A549 (cell line): ENCODE data around the gene TTC33. TPM values are rescaled to one million over a fixed set of nuclear protein-coding genes. Genes with fewer than 3 reads are reported as not detected.

Experiments used
- ATAC-seq, 2 experiments: fragments of 200-7000 bp in 1 of 2; fragments of >200 bp in 1 of 2; cut with Nextera tagmentation in 1 of 2; cut with Tn5 transposase in 1 of 2; 3 replicates each; pipeline versions ENCODE4 v1.8.0 to v1.9.1; 2018 to 2020; ENCODE audit warnings: mild to moderate bottlenecking in 1 of 2, moderate library complexity in 1 of 2
- CTCF ChIA-PET: fragments of 300-600 bp; sonication (Branson Sonifier 250); formaldehyde crosslinking; extraction: SDS; loops from one replicate; lab custom pipeline; 2021; ENCODE audit warnings: antibody characterized with exemption, inconsistent platforms; lab: Yijun Ruan, JAX
- POLR2A ChIA-PET: fragments of 350-600 bp; formaldehyde crosslinking; extraction: SDS; loops from one replicate; lab custom pipeline; 2021; ENCODE audit warnings: antibody characterized with exemption, inconsistent platforms; lab: Yijun Ruan, JAX
- DNase-seq, 2 experiments: peaks; one replicate each; pipeline versions ENCODE4 v3.0.0 to v3.0.0-alpha.2; 2011 to 2016; ENCODE audit warnings: low read depth in 1 of 2, low spot score in 1 of 2
- FAIRE-seq: peaks from 2 replicates; lab custom pipeline; 2011; peaks lifted over from hg19 to GRCh38; lab: Jason Lieb, UNC
- H3K27ac ChIP-seq, 2 experiments: fragments of >200 bp; sonication (Bioruptor Twin); formaldehyde crosslinking; 3 replicates each; pipeline ENCODE4 v1.5.1; 2016 to 2017
- H3K4me1 ChIP-seq: fragments of >200 bp; sonication (Bioruptor Twin); formaldehyde crosslinking; 3 replicates; pipeline ENCODE4 v1.6.1; 2016
- H3K4me2 ChIP-seq: fragments of >200 bp; sonication (Bioruptor Twin); formaldehyde crosslinking; 3 replicates; pipeline ENCODE4 v1.6.1; 2016
- H3K4me3 ChIP-seq: fragments of >200 bp; sonication (Bioruptor Twin); formaldehyde crosslinking; 3 replicates; pipeline ENCODE4 v1.5.1; 2016
- H3K9me3 ChIP-seq: fragments of >200 bp; sonication (Bioruptor Twin); formaldehyde crosslinking; 3 replicates; pipeline ENCODE4 v1.6.1; 2016
- BCL3 ChIP-seq: fragments of >200 bp; sonication (Bioruptor Twin); formaldehyde crosslinking; IDR thresholded peaks from 3 replicates; pipeline ENCODE4 v1.6.1; 2016
- CTCF ChIP-seq: fragments of >200 bp; sonication (Bioruptor Twin); formaldehyde crosslinking; IDR thresholded peaks from 3 replicates; pipeline ENCODE4 v1.5.1; 2016
- FOSL2 ChIP-seq, 2 experiments: fragments of 450-650 bp in 1 of 2; fragments of >200 bp in 1 of 2; sonication (Bioruptor Twin) in 1 of 2; formaldehyde crosslinking; IDR thresholded peaks; 2 replicates each; pipeline versions ENCODE4 v1.5.0 to v1.6.1; 2016 to 2020; ENCODE audit warnings: mild to moderate bottlenecking in 1 of 2, moderate library complexity in 1 of 2
- JUN ChIP-seq, 2 experiments: fragments of >200 bp; sonication (Bioruptor Twin); formaldehyde crosslinking; IDR thresholded peaks; 2 replicates in 1 of 2; 3 replicates in 1 of 2; pipeline ENCODE4 v1.6.1; 2016 to 2017
- KDM1A ChIP-seq: fragments of 200-600 bp; sonication (generic); IDR thresholded peaks from 2 replicates; pipeline ENCODE4 v1.6.1; 2016; ENCODE audit warnings: low read depth, mild to moderate bottlenecking
- MAX ChIP-seq: IDR thresholded peaks from 2 replicates; pipeline ENCODE4 v1.6.1; 2012
- MYC ChIP-seq: IDR thresholded peaks from 2 replicates; pipeline ENCODE4 v1.6.1; 2012; ENCODE audit warnings: mild to moderate bottlenecking, inconsistent platforms, low read length, improper control_type of control experiment, borderline replicate concordance
- NR3C1 ChIP-seq: fragments of >200 bp; sonication (Bioruptor Twin); formaldehyde crosslinking; IDR thresholded peaks from 3 replicates; pipeline ENCODE4 v1.6.1; 2017
- PHF8 ChIP-seq: fragments of 200-600 bp; sonication (generic); IDR thresholded peaks from 2 replicates; pipeline ENCODE4 v1.6.1; 2016; ENCODE audit warnings: low read depth, mild to moderate bottlenecking, antibody characterized with exemption, moderate library complexity, borderline replicate concordance
- POLR2A ChIP-seq: IDR thresholded peaks from 2 replicates; pipeline ENCODE4 v1.6.1; 2012; ENCODE audit warnings: mild to moderate bottlenecking, low read length
- RAD21 ChIP-seq, 2 experiments: fragments of >200 bp in 1 of 2; sonication (Bioruptor Twin) in 1 of 2; formaldehyde crosslinking in 1 of 2; IDR thresholded peaks in 1 of 2; conservative IDR thresholded peaks in 1 of 2; 2 replicates in 1 of 2; 3 replicates in 1 of 2; pipeline ENCODE4 v1.6.1; 2012 to 2018; ENCODE audit warnings: inconsistent platforms in 1 of 2
- RCOR1 ChIP-seq: fragments of 150-350 bp; IDR thresholded peaks from 2 replicates; pipeline ENCODE4 v1.6.1; 2014; ENCODE audit warnings: antibody characterized with exemption, low read length, low read depth
- REST ChIP-seq: fragments of 200-600 bp; sonication (generic); IDR thresholded peaks from 2 replicates; pipeline ENCODE4 v1.6.1; 2016; ENCODE audit warnings: antibody characterized with exemption, mild to moderate bottlenecking, moderate library complexity
- RFX5 ChIP-seq: fragments of 450-650 bp; IDR thresholded peaks from 2 replicates; pipeline ENCODE4 v1.7.1; 2014; ENCODE audit warnings: antibody characterized with exemption, mild to moderate bottlenecking, moderate library complexity
- RNF2 ChIP-seq: fragments of 200-600 bp; sonication (generic); IDR thresholded peaks from 2 replicates; pipeline ENCODE4 v1.6.1; 2016; ENCODE audit warnings: low read depth, mild to moderate bottlenecking, antibody characterized with exemption, moderate library complexity, borderline replicate concordance
- SMC3 ChIP-seq: fragments of >200 bp; sonication (Bioruptor Twin); formaldehyde crosslinking; IDR thresholded peaks from 3 replicates; pipeline ENCODE4 v1.6.1; 2018; ENCODE audit warnings: inconsistent platforms
- TFCP2L1 ChIP-seq: fragments of 250-450 bp; sonication (Bioruptor Pico); IDR thresholded peaks from 2 replicates; pipeline ENCODE4 v1.5.0; 2021; ENCODE audit warnings: mild to moderate bottlenecking
- WGBS: methylation state at CpG from one replicate; pipeline ENCODE4 v1.1.6; 2017; ENCODE audit errors: missing lambda C conversion rate; 5-methylcytosine and 5-hydroxymethylcytosine counted together
- polyA plus RNA-seq, 4 experiments: library from polyadenylated mRNA; depleted of rRNA in 3 of 4; stranded (reverse); fragments of >200 nt; fragmentation: RNase III in 1 of 4; extraction: RNeasy Plus Mini Kit Qiagen cat#74134 plus additional on column Dnase treatment in 1 of 4; gene quantifications; 2 replicates in 3 of 4; 3 replicates in 1 of 4; pipeline ENCODE4 v1.2.3, GENCODE V29; 2011 to 2017
- TF ChIP-seq, protein P1 (sequence below): IDR thresholded peaks from 2 replicates; pipeline ENCODE4 v1.6.1; 2012; ENCODE audit warnings: low read depth, borderline replicate concordance
- TF ChIP-seq, protein P2 (sequence below): fragments of 250-450 bp; sonication (Bioruptor Pico); IDR thresholded peaks from 2 replicates; pipeline ENCODE4 v1.5.0; 2021; ENCODE audit warnings: mild to moderate bottlenecking, moderate library complexity, borderline replicate concordance

Gene TTC33
- polyA plus RNA-seq, 2 of the 4 experiments (the other 2 are of a cell fraction) = 17.1 to 19.8 TPM

- no peak for TF ChIP-seq REST
Measured at GRCh38 chr5:40799258-40799657, 43.5 kb upstream of the TTC33 start (continued).

GRCh38 chr5:40798801-40799210 is 43.0 kb upstream of the TTC33 start:
- Histone ChIP-seq H3K27ac (peak overlapping the region; percentile 99 to 100), H3K9me3 (no peaks in the 10 kb centered on the region), H3K4me1 (peaks cover 25% of the 10 kb centered on the region), H3K4me2 (peak overlapping the region; percentile 82), H3K4me3 (peak overlapping the region; percentile 80)
- no peak for FAIRE-seq
- POLR2A ChIA-PET = interaction anchor here (0.5 to 1.5 kb wide), 8 partner anchors 10 to 1357 kb away, joined by 3 to 10 read pairs (median 4); partner anchors contain the start of gene CARD6
- WGBS = 3% methylated on average over 7 of the region's 7 CpGs
- peak; percentile 50 to 75 for DNase-seq
- CTCF ChIA-PET = interaction anchor here (1.0 to 1.1 kb wide), 5 partner anchors 11 to 57 kb away, joined by 3 to 6 read pairs (median 3); no protein-coding TSS in a partner anchor
- ATAC-seq = peak; percentile 79 to 81
- no peak for TF ChIP-seq NR3C1
- TF ChIP-seq RAD21 (conservative IDR thresholded peaks at IDR 0.05 in 1 of 2, IDR thresholded peaks at IDR 0.05 in 1 of 2) = peak in 1 of 2 experiments; percentile 31; a peak in 2 of 5 replicates
- TF ChIP-seq RCOR1 = no peak

DNA sequence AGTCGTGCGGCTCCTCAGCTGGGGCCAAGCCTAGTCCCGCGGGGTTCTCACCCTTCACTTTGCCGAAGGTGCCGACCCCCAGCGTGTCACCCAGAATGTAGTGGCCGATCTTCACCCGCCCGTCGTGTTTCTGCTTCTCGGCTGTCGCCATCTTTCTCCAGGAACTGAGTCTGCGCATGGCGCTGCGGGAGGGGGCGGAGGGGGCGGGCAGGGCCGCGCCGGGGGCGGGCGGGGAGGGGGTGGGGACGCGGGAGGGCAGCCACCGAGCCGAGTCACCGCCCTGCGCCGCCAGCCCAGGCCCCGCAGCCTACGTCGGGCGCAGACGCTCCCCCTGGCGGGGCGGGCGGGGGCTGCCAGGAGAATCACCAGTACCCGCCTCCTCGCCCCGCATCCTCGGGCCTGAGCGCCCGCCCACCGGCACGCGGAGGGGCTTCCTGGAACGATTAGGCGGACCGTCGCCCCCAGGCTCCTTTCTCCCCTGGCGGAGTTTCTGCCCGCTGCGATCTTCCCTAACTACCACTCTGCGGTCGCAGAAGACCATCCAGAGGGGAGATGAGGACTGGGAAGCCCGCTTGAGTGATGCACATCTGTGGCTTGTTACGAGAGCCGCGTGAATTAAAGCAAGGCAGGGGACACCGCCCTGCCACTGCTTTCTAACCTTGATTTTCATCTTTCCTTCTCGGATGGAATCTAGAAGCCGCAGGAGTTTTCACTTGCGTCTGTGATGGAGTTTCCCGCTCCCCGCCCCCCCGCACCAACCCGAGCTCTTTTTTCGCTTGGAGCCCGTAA is 42.4 kb upstream of the TTC33 start, which contains the start of gene PRKAA1:
PRKAA1 (minus strand) TSS at position 363 of the 789 bp plus-strand sequence; CDS start at position 178, 185 bp downstream.
- under 1% methylated on average over 18 of the region's 70 CpGs for WGBS
- Histone ChIP-seq H3K4me2 (peak within 1 kb of the TSS; percentile 91), H3K4me1 (peaks cover 30% of the 10 kb centered on the region), H3K27ac (peak within 1 kb of the TSS; percentile 99 to 100), H3K4me3 (peak within 1 kb of the TSS; percentile 80)
- POLR2A ChIA-PET = interaction anchor here (0.5 to 1.5 kb wide), 9 partner anchors 10 to 1356 kb away, joined by 3 to 10 read pairs (median 3); partner anchors contain the start of gene CARD6
- DNase-seq (peak; percentile 80 to 87), ATAC-seq (peak; percentile 96)
- CTCF ChIA-PET = interaction anchor here (0.6 to 1.1 kb wide), 8 partner anchors 9 to 56 kb away, joined by 3 to 6 read pairs (median 4); no protein-coding TSS in a partner anchor
- peak; percentile 73 for TF ChIP-seq SMC3
- no peak for TF ChIP-seq RNF2
- peak; percentile 49 to 94; a peak in 3 of 5 replicates for TF ChIP-seq JUN (IDR thresholded peaks at IDR 0.05)
- TF ChIP-seq KDM1A = no peak
- peak; percentile 26 to 57; a peak in 2 of 5 replicates for TF ChIP-seq RAD21 (conservative IDR thresholded peaks at IDR 0.05 in 1 of 2, IDR thresholded peaks at IDR 0.05 in 1 of 2)
- TF ChIP-seq FOSL2 (IDR thresholded peaks at IDR 0.05) = no peak
- peak; percentile 41; the same call in 1 of the 2 replicates for TF ChIP-seq FOSL2 (CRISPR knock-in tag; IDR thresholded peaks at IDR 0.05)
- TF ChIP-seq CTCF = peak; percentile 58
- no peak for TF ChIP-seq MYC
- TF ChIP-seq MAX = peak; percentile 76; the same call in 1 of the 2 replicates
- TF ChIP-seq RFX5 = no peak
- TF ChIP-seq TFCP2L1 = no peak
- peak; percentile 64 for TF ChIP-seq PHF8
- TF ChIP-seq, protein P1, sequence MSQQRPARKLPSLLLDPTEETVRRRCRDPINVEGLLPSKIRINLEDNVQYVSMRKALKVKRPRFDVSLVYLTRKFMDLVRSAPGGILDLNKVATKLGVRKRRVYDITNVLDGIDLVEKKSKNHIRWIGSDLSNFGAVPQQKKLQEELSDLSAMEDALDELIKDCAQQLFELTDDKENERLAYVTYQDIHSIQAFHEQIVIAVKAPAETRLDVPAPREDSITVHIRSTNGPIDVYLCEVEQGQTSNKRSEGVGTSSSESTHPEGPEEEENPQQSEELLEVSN = peak; percentile 78; the same call in 1 of the 2 replicates
- peak; percentile 68; the same call in 2 of the 3 replicates for TF ChIP-seq BCL3
- TF ChIP-seq, protein P2, sequence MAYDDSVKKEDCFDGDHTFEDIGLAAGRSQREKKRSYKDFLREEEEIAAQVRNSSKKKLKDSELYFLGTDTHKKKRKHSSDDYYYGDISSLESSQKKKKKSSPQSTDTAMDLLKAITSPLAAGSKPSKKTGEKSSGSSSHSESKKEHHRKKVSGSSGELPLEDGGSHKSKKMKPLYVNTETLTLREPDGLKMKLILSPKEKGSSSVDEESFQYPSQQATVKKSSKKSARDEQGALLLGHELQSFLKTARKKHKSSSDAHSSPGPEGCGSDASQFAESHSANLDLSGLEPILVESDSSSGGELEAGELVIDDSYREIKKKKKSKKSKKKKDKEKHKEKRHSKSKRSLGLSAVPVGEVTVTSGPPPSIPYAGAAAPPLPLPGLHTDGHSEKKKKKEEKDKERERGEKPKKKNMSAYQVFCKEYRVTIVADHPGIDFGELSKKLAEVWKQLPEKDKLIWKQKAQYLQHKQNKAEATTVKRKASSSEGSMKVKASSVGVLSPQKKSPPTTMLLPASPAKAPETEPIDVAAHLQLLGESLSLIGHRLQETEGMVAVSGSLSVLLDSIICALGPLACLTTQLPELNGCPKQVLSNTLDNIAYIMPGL = no peak
- peak; percentile 81 for TF ChIP-seq POLR2A
- TF ChIP-seq, all 56 proteins: peak for 10
- no peaks in the 10 kb centered on the region for H3K9me3 ChIP-seq
- FAIRE-seq = no peak
